Measurements from ENCODE around the gene DPP9.

- TF ChIP-seq GATA2 (IDR thresholded peaks at IDR 0.05; ENCODE audit: low read depth, low read length) (no peak), GATA3 (IDR thresholded peaks at IDR 0.05; ENCODE audit: low read depth, low read length) (no peak)
These were observed 75.7 kb downstream of the DPP9 start for GRCh38 chr19:4647676-4648644.
